ENCODE results near the gene ARNT2.

GRCh38 chr15:80436511-80437307 lies 32.5 kb downstream of the ARNT2 start:
- TF ChIP-seq CTCF (IDR thresholded peaks at IDR 0.05) (no peak), POLR2AphosphoS5 (IDR thresholded peaks at IDR 0.05; ENCODE audit: low read depth, low read length) (no peak)
